Colon (tissue), 2 donors: ENCODE data around the gene STK24.
"Not testable (repeated sequence)": the region's sequence is repeated elsewhere in the genome, so short reads cannot be mapped to it uniquely, and the experiment has no call there.

ENCODE experiments used
- FAIRE-seq: peaks from 2 replicates; lab custom pipeline; 2012; peaks lifted over from hg19 to GRCh38; lab: Jason Lieb, UNC
- donor health status: control.
- donor health status: control.

The STK24 gene

DNA sequence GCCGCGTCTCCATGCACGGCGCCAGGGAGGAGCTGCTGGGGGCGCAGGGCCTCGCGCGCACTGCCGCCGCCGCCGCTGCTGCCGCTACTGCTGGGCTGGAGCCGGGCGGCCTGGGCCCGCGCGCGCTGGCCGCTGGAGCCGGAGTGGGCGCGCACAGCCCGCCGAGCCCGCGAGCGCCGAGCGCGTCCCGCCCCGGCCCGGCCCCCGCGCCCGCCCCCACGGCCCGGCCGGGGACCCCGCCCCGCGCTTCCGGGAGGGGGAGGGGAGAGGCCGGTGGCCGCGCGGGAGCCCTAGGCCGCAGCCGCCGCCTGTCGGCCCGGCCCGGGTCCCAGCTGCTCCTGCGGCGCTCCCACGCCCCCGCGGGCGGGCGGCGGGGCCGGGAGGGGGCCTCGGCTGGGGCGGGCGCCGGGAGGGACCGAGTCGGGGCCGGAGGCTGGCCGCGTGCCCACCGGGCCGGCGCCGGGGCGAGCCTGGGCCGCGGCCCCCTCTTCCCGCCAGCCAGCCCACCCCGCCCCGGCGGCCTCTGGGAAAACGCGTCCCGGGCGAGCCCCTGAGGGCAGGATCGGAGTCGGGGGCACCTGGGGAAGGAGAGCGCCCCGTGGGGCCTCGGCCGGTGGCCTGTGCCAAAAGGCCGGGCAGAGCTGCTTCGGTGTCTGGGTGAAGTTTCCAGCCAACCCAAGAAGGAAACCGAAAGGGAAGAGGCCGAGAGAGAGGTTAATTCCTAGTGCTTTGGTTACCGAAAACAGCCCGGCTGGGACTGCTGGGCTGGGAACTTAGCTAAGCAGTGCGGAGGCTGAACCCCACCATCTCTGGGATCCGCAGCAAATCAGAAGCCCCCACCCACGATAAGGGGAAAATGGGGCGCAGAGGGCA lies at the start of gene STK24:
Gene STK24, minus strand, starts transcription at position 145 of the 873 bp plus-strand sequence. CDS start 321 bp downstream, outside the sequence.
- no peak for FAIRE-seq

GRCh38 chr13:98626298-98626935 lies 49.5 kb upstream of the STK24 start:
- no peak for FAIRE-seq

DNA sequence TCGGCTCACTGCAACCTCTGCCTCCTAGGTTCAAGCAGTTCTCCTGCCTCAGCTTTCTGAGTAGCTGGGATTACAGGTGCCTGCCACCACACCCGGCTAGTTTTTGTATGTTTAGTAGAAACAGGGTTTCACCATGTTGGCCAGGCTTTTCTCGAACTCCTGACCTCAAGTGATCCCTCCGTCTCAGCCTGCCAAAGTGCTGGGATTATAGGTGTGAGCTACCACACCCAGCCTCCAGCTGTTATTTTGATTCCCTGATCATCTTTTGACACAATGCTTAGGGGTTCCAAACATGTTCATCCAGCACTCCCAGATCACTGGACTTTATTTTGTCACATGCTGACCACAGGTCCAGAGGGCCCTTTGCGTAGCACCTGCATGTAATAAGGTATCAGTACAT lies 47.7 kb upstream of the STK24 start:
- FAIRE-seq = not testable (repeated sequence)

GRCh38 chr13:98622931-98623331 lies 46.0 kb upstream of the STK24 start:
- FAIRE-seq = no peak

GRCh38 chr13:98619556-98619955 lies 42.6 kb upstream of the STK24 start:
- FAIRE-seq = no peak

- FAIRE-seq = not testable (repeated sequence)
Measured at GRCh38 chr13:98615595-98615994, 38.7 kb upstream of the STK24 start.

GRCh38 chr13:98613591-98613990 lies 36.7 kb upstream of the STK24 start:
- no peak for FAIRE-seq

DNA sequence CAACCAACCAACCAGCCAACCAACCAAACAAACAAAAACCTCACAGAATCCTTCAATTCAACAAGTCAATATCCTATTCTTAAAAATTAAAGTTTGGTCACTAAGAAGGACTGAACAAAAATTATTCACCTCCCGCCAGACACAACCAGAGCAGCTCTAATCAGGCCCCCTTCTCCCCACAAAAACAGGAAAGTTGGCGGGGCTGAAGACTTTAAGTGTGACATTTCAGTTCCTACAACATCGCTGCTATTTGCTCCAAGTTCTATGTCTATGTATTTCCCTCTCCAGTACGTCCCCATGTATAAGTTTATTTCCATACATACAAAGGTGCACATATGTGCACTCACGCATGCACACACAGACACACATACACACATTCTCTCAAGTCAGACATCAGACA lies 32.8 kb upstream of the STK24 start:
- FAIRE-seq = no peak

DNA sequence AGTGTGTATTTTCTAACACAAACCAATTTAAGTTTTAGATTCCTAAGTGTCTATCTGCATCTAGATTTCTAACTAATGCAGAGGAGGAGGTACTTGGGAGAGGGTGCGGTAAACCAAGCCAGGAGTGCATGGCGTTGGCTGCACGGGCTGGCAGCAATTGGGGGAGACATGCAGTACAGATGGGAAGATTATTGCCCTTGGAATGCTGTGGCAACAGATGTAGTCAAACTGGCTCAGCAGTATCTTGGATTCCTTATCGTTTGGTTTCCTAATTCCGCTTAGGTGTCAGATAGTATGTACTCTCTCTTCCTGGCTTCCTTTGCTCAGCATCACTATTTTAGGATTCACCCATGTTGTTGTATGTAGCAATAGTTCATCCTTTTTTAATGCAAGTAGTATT lies 29.4 kb upstream of the STK24 start:
- no peak for FAIRE-seq

GRCh38 chr13:98599502-98600328 lies 22.8 kb upstream of the STK24 start:
- no peak for FAIRE-seq

DNA sequence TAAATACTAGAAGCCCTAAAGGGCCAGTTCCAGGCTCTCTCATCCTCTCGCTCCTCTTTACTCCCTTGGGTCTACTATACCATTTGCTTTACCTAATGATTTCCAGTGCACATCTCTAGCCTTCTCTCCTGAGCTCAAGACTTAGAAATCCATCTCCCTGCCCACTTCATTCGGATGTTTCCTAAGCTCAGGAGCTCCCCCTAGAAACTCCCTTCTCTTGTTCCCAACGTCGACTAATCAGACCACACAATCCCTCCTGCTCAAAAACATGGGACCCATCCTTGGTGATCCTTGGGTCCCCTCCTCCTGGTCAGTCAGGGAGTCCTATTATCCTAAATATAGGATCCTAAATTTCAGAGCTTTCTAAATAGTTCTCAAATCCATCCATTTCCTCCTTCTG lies 21.1 kb upstream of the STK24 start:
- FAIRE-seq = no peak

GRCh38 chr13:98595134-98595533 lies 18.2 kb upstream of the STK24 start:
- FAIRE-seq = no peak

GRCh38 chr13:98592362-98592732 lies 15.4 kb upstream of the STK24 start:
- no peak for FAIRE-seq

DNA sequence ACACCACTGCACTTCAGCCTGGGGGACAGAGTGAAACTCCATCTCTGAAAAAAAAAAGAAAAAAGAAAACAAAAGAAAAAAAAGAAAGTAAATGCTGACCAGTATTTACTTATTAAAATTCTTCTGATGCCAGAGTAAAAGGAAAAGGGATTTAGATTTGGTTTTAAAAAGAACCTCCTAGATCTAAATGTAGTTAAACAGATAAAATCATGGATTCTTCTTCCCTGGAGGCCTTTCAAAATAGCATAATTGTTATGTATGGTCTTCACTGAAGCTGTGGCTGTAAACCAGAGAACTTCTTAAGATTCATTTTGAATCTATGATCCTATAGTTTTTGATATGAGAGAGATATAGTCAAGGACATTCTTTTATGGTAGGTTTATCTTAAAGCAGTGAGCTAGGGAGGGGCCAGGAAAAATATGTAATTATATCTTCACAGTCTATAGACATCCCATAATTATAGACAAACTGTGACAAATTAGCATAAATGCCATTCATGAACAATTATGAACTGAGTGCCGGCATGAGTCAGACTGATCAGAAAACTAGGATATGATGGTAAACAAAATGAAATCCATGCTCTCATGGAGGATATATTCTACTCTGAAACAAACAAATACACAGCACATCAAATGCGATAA lies 14.9 kb upstream of the STK24 start:
- FAIRE-seq = no peak

DNA sequence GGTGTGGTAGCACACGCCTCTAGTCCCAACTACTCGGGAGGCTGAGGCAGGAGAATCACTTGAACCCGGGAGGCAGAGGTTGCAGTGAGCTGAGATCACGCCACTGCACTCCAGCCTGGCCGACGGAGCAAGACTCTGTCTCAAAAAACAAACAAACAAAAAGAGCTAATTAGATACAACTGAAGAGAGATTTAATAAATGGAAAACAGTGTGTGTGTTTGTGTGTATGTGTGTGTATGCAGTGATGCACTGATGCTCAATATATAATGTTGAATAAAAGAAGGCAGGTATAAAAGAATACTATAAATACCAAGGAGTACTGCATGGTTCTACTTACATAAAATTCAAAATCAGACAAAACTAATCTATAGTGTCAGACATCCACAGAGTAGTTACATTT lies 13.6 kb upstream of the STK24 start:
- FAIRE-seq = not testable (repeated sequence)

- not testable (repeated sequence) for FAIRE-seq
Measured at GRCh38 chr13:98589516-98589915, 12.6 kb upstream of the STK24 start.

DNA sequence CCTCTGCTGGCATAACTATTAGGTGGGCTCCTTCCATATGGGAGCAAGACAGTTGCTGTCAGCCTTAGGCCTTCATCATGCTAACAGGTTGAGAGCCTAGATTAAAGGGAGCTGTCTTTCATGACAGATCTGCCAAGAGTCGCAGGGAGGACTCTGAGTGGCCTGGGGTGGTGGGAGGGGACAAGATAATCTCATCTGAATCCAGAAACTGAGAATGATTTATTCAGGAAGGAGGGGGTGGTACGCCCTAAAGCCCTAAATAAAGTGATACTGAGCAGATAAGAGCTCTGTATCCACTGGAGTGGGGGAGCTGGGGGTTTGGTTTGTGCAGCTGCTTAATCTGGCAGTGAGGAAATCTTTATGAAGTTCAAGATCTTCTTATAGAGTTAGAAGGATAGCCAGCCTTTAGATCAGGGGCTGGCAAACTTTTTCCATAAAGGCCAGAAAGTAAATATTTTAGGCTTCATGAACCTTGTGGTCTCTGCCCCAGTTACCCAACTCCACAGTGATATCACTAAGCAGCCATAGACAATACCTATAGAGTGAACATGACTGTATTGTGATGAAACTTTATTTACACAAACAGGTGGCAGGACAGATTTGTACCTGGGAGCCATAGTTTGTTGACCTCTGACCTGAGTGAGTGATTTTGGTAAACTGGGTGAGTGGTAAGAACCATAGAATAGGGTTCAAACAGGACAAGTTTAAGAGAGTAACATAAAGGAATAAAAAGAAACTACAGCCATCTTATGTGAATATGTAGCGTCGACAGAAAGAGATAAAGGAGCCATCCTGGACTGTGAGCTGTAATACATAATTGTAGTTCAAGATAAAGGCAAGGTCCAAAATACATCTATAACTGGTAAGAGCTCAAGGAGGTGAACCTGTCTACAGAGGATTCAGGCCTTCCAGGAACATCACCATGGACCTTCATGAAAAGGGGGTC lies 9.8 kb upstream of the STK24 start:
- no peak for FAIRE-seq

DNA sequence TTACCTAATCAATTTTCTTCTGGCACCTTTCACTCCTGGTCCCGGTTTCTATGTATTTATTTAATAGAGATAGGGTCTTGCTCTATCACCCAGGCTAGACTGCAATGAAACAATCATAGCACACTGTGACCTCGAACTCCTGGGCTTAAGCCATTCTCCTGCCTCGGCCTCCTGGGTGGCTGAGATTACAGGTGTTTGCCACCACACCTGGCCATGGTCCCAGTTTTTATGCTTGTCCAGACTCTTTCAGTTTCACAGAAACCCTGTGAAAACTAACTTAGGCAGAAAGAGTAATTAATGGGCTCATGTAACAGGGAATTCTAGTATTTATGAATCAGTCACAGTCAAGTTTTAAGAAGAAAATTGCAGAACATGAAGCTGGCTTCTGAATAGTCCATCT lies 9.0 kb upstream of the STK24 start:
- FAIRE-seq = no peak

- FAIRE-seq = no peak
Measured at GRCh38 chr13:98585398-98585754, 8.5 kb upstream of the STK24 start.

DNA sequence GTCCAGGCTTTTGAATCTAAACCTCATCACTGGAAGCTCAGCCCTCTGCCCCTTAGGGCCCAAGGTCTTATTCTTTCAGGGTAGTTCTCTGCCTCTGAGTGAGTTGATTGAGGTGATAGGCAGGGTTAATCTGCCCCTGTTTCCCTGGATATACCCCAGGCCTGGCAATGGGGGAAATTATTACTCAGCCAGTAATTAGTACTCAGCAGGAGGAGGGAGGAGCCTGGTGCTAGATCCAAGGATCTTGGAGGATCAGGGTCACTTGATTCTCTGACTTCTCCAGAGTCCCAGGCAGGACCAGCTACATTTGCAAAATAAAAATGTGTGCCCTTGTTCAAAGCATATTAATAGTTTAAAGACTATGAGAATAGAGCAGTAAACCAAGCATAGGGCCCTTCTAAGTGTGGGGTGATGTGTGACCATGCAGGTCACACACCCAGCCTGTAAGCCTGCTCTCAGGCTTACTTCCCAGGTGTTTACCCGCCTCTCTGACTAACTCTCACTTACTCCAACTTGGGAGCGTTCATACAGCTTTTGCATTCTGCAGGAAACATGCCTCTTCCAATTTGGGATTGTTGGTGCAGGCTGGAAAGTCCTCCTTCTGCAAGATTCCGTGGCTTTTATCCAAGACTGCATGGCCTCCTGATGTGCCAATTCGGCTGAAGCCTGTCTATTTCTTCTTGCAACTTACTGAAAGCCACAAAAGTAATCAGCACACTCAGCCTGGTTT lies 7.9 kb upstream of the STK24 start:
- FAIRE-seq = no peak

DNA sequence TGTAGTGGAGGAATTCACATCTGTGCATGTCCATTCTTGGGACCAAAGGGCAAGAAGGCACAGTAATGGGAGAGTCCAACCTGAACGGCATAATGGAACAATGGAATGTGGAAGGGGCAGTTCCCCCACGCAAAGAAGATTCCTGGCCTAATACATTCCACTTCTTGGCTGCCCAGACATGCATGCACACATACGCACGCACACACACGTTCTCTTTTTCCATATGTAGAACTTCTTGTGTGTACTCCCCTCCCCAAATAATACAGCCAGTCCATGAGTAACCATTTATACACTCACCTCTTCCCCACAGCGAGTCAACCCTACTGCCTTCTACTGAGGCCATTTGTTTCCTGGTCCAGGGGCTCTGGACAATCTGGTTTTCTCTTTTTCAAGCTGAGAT lies 6.0 kb upstream of the STK24 start:
- no peak for FAIRE-seq
